GM18511 (cell line): ENCODE measurements around the gene AKR1B15.
A peak's percentile ranks its signal among the peaks of the same experiment; 100 is the strongest.
"Not testable (repeated sequence)": the region's sequence is repeated elsewhere in the genome, so short reads cannot be mapped to it uniquely, and the experiment has no call there.

ENCODE experiments used
- ATAC-seq: cut with Tn5 transposase; IDR thresholded peaks from one replicate; pipeline ENCODE4 v1.9.1; 2021; ENCODE audit warnings: mild to moderate bottlenecking, moderate library complexity; ENCODE audit not compliant: unreplicated experiment

The AKR1B15 gene

GRCh38 chr7:134532180-134532953 lies 16.5 kb upstream of the AKR1B15 start:
- ATAC-seq: no peak

GRCh38 chr7:134532954-134533218 lies 16.0 kb upstream of the AKR1B15 start:
- ATAC-seq: no peak

DNA sequence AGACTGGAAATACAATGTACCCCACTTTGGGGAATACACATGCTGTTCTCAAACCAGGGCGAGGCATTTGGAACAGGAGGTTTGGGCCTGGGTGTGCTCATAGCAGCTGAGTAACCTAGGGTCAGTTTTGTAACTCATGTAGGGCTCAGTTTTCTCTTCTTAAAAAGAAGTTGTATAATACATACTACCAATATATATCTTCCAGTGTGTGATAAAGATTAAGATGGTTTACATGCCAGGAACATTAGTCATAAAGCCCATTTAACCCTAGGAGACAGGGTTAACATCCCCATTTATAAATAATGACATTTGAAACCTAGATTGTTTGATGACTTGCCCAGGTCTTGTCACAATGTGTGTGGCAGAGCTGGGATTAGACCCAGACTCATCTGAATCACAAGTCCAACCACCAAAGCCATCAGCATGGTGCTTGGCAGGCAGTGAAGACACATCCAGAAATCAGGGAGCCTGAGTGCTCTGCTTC lies 15.6 kb upstream of the AKR1B15 start:
- ATAC-seq: no peak

DNA sequence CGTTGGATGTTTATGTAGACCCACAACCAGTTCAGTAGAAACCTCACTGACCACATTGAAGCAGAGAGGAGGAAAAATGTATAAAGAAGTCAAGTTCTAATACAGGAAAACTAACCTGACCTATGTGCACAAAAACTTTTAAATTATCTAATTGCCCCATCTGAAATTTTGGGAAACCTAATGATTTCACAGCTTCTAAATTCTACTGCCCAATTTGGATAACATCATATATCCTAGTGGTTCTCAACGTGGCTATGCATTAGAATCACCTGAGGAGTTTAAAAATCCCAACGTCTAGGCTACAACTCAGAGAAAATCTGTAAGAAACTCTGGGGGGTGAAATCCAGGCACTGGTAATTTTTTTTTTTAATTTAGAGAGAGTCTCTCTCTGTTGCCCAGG lies 14.3 kb upstream of the AKR1B15 start:
- ATAC-seq: no peak

DNA sequence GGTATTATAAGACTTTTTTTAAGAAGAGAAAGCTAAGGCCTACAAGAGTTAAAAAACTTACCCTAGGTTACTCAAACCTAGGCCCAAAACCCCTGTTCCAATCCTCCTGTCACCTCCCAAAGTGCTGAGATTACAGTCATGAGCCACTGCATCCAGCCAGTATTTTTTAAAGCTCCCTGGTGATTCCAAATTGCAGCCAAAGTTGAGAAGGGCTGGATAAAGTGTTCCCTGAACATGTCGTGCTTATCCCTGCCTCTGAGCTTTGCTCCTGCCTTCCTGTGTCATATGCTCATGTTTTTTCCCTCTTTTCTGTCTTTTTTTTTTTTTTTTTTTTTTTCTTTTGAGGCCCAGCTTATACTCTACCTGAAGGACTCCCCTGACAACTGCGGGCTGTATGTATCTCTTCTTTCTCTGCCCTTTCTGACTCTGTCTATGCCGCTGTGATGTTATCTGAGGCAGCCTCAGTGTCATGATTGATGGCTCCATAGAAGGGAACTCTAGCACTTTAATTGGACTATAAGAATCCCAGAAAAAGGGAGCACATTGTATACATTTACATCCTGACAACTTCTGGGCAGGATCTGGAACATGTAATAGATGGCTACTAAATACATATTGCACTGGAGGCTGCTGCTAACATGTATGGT lies 13.5 kb upstream of the AKR1B15 start:
- ATAC-seq: no peak

GRCh38 chr7:134535919-134536299 lies 13.0 kb upstream of the AKR1B15 start:
- ATAC-seq: no peak

GRCh38 chr7:134536558-134536957 lies 12.4 kb upstream of the AKR1B15 start:
- ATAC-seq: not testable (repeated sequence)

DNA sequence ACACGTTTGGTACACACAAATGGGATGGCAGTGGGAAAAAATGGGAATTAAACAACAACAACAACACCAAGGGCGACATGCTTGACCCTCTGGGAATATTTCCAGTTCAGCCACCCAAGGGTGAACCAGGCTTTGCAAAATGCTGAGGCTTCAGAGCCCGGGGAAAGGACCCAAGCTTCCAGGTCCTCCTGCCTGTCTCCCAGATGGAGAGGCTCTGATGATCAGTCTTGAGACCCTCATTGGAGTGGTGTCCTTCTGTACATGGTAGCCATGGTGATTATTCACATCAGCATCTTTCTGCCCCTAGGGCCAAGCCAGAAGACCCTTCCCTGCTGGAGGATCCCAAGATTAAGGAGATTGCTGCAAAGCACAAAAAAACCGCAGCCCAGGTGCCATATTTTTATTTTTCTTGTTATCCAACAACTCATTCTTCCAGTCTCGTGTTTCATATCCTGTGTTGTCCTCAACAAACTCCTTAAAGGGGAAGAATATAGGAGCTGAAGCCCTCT lies 11.6 kb upstream of the AKR1B15 start:
- ATAC-seq: not testable (repeated sequence)

DNA sequence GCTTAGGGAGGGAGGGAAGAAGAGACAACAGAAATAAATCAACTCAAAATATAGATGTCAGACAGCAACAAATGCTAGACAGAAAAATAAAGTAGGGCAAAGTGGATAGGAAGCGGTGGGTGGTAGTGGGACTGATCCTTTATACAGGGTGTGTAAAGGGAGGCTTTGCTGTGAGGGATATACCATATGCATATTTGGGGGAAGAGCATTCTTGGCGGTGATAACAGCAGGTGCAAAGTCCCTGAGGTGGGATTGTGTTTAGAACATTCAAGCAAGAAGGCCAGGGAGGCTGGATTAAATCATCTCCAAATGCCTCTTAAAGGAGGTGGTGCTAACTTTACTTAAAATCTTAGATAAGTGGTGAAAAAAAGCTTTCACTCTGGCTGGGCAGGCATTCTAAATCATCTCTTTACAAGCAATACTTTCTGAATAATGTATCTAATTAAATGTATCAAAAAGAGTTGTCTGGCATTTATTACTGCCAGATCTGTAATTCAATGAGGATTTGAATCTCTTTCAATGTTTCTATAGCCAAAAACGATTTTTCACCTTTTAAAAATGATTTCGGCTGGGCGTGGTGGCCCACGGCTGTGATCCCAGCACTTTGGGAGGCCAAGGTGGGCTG lies 9.4 kb upstream of the AKR1B15 start:
- ATAC-seq: no peak

DNA sequence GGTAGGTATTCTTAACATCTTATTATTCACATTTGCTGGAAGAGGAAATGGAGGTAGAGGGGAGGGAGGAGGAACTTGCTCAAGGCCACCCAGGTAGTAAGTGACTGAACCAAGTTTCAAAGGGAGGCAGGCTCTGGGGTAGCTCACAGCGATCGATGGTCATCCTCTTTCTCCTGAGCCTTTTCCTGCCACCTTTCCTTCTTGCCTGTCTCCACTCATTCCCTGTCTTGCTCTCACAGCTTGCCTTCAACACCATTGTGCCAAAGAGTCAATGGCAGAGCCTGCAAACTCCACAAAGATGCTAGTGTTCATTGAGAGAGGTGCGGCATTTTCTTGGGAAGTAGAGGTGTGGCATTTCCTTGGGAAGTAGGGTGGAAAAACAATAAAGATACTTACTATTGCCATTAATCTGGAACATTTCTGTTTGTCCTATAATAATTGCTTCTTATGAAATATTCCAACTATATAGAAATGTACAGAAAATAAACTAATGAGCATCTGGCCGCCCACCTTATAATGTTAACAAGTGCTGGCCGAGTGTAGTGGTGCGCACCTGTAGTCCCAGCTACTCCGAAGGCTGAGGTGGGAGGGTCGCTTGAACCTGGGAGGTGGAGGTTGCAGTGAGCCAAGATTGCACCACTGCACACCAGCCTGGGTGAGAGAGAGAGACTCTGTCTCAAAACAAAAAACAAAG lies 7.3 kb upstream of the AKR1B15 start:
- ATAC-seq: not testable (repeated sequence)

DNA sequence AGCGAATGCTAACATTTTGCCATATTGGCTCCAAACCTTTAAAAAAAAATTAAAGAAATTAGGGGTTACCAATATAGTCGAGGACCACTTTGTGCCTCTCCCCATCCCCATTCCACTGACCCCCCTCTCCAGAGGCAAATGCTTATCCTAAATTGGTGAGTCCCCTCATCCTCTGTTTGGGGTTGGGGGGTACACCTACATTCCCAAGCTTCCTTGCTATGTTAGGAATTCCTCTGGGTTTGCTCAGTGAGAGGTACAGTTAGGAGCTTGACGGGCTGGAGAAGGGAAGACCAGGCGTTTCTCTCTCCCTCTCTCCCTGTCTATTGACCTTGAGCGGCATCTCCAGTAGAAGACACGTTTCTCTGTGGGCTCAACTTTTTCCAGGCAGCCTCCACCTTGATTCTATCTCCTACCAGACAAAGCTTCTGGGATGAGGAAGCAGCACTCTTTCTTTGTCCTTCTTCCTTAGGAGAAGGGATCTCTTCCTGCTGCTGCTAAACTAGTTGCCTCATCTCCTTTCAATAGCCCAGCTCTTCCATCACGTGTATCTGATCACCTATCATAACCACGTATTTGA lies 6.6 kb upstream of the AKR1B15 start:
- no peak for ATAC-seq

DNA sequence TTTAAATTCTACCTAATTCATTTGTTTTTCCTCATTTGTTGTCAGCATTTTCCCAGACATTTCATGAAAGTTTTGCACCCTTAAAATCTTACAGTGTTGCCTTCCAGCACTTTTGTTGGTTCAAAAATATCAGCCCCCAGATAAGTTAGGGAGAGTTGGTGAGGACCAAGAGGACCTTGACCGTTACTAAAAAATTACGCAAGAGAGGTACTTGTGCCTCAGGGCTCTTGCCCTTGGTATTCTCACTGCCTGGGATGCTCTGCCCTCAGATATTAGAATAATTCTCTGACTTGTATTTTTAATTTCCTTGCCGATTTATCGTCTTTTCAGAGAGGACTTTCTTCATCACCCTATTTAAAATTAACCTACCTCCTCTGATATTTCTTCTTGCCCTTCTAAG lies 3.5 kb upstream of the AKR1B15 start:
- no peak for ATAC-seq

DNA sequence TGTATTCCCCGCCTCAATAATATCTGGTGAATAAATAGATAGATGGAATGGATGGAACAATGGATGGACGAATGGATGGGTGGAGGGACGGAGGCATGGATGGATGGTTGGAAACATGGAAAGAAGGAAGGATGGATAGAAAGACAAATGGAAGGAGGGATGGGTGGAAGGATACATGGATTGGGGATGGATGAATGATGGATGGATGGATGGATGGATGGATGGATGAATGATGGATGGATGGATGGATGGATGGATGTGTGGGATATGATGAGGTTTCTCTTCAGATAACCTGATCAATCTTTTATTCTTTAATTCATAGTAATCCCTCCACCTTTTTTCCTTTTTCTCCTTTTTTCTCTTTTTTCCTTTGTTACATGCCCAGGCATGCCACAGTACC lies 3.0 kb upstream of the AKR1B15 start:
- no peak for ATAC-seq

- ATAC-seq: no peak
These were observed 2.0 kb upstream of the AKR1B15 start for GRCh38 chr7:134546955-134547354.

DNA sequence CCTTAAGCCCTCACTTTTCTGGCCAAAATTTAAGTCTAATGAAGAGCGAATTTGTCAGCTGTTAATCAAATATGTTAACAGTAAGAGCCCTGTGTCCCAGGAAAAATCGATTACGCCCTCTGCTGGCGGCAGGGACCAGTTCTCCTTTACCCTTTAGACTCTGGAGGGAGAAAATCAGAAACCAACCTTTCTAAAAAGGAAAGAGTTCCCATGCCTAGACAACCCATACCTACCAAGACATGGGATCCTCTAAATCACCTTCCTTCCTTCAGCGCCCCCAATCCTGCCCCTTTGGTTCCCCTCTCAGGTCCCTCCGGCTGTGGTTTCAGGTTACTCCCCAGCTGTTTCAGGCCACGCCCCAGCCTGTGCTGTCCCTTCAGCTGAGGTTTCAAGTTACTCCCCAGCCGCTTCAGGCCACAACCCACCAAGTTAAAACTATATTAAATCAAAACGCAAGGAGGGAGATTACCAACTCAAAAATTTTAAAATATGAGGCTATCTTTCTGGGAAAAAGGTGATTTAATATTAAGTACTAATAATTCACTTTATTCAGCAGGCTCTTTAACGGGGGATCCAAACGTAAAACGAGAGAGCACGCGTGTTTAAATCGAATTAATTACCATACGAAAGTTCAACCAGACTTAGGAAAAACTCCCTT lies 1.4 kb upstream of the AKR1B15 start:
- ATAC-seq: peak; percentile 78

DNA sequence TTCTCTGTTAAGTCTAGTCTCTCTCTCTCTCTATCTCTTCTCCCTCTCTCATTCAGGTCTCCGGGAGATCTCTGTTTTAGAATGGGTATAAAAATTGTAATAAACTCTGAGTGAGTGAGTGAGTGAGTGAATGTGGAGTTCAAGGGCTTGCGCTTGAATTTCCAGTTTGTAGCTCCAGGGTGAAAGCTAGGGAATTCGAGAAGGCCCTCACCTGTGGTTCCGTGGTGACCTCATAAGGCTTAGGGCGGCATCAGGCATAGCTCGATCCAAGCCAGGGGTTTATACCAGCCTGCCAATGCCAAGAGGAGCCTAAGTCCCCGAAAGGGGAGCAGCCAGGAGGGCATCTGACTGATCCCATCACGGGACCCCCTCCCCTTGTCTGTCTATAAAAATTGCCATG lies 456 bp downstream of the AKR1B15 start:
- ATAC-seq: no peak

DNA sequence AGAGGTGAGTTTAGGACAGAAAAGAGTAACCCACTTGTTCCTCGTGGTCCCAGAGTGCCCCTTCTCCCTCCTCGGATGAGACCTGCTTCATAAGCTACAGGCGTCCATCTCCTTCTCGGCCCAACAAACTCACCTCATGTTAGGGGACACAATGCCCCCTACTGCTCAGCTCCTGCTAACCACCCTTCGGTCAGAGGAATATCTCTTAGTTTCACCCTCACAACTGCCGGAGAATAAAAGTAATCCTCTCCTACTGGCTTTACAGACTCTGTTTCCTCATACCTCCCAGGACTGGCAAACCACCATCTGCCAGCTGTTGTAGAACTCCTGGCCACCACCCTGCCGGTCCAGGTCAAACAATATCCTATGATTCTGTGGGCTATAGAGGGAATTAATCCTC lies 3.2 kb downstream of the AKR1B15 start:
- no peak for ATAC-seq

DNA sequence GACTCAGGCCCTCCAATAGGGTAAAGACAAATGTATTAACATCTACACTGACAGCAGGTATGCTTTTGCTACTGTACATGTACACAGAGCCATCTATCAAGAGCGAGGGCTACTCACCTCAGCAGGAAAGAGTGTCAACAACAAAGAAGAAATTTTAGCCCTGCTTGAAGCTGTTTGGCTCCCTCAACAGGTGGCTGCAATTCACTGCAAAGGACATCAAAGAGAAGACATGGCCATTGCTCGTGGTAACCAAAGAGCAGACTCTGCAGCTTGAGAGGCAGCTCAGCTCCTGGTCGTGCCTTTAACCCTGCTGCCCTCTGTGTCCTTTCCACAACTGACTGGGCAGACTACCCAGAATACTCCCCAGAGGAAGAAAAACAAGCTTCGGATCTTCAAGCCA lies 5.1 kb downstream of the AKR1B15 start:
- ATAC-seq: no peak

DNA sequence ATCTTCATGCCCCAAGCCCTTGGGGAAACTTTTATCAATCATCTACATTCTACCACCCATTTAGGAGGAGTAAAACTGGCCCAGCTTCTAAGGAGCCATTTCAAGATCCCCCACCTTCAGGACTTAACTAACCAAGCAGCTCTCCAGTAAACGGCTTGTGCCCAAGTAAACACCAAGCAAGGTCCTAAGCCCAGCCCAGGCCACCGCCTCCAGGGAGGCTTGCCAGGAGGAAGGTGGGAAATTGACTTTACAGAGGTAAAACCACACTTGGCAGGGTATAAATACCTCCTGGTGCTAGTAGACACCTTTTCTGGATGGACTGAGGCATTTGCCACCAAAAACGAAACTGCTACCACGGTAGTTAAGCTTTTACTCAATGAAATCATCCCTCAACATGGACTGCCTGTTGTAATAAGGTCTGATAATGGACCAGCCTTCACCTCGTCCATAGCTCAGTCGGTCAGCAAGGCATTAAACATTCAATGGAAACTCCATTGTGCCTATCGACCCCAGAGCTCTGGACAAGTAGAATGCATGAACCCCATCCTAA lies 5.6 kb downstream of the AKR1B15 start:
- ATAC-seq: no peak

GRCh38 chr7:134557391-134557790 lies 8.5 kb downstream of the AKR1B15 start:
- ATAC-seq: no peak
